Mesenteric fat pad (tissue), 1 donor: ENCODE measurements around the gene ZNF514. TPM values are rescaled to one million over a fixed set of nuclear protein-coding genes. Genes with fewer than 3 reads are reported as not detected.
"Not testable (repeated sequence)": the region's sequence is repeated elsewhere in the genome, so short reads cannot be mapped to it uniquely, and the experiment has no call there.

Source experiments
- DNase-seq: peaks from one replicate; pipeline ENCODE4 v3.0.0-alpha.2; 2020; ENCODE audit warnings: low spot score
- total RNA-seq: library from RNA; stranded (reverse); fragmentation: NEBNext Ultra II Directional; extraction: Animal tissue kit (Norgen Biotek cat#: 25700); gene quantifications from one replicate; pipeline ENCODE4 v1.2.1, GENCODE V29; 2021
- donor health status: DM: yes; HTN: yes; CAD: no.

Gene ZNF514
- total RNA-seq, 1 donor from 2014 or later: 11.7 TPM

- peak; percentile 24 for DNase-seq
These were observed 15.8 kb downstream of the ZNF514 start for GRCh38 chr2:95143838-95144237.

- DNase-seq: peak; percentile 49
These were observed 20.9 kb downstream of the ZNF514 start for GRCh38 chr2:95138702-95139101.

GRCh38 chr2:95122197-95122551 is 37.5 kb downstream of the ZNF514 start:
- DNase-seq: no peak

GRCh38 chr2:95121407-95122196 is 38.0 kb downstream of the ZNF514 start, which contains the start of gene MRPS5:
TSS of gene MRPS5 (minus strand) at chr2:95121808. CDS start at chr2:95121791, 17 bp downstream.
- peak; percentile 96 for DNase-seq

DNA sequence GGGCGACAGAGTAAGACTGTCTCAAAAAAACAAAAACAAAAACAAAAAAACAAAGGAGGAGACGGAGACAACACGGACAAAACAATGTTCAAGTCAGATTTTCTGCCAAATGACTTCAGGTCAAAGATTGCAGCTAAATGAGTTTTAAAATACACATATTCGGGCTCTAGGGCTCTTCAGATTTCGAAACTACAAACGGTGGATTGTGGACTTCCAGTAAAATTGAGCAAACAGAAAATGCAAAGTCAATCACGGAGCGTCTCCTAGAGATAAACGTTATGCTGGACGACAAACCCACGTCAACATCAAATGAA is 38.6 kb downstream of the ZNF514 start:
- DNase-seq: no peak

GRCh38 chr2:95115418-95115817 is 44.2 kb downstream of the ZNF514 start:
- DNase-seq: no peak

- DNase-seq: no peak
These were observed 46.2 kb downstream of the ZNF514 start for GRCh38 chr2:95113464-95113863.

GRCh38 chr2:95110395-95110794 is 49.3 kb downstream of the ZNF514 start:
- no peak for DNase-seq

DNA sequence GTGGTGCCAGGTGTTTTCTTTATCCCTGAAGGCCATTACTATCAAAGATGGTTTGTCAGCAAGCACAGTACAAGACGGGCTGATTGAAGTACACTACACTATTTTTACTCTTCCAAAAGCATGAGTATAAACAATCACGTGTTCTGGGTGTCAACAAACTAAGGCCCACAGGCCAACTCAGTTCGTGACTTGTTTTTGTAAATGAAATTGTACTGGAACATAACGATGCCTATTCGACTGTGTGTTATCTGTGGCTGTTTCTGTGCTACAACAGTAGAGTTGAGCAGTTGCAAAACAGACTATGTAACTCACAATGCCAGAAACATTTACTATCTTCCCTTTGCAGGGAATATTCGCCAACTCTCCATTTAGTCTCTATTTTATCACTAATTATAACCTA is 50.4 kb downstream of the ZNF514 start:
- no peak for DNase-seq

- DNase-seq: no peak
These were observed 53.6 kb downstream of the ZNF514 start for GRCh38 chr2:95106081-95106480.

DNA sequence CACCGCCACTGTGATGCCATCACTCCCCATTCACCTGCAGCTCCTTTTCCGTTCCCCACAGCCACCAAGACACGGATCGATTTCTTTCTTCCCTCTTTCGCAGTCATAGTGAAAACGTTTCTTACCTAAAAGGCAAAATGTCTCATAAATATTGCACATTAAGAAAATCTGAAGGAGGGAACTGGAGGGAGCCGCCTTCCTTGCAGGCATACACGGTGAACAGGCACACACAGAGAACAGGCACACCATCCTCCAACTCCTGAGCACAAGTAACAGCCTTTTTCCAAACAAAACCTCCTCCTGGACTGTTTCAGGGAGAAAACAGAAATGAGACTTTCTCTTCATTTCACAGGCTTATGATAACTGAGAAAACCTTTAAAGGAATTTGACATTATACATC is 55.0 kb downstream of the ZNF514 start:
- DNase-seq: no peak

GRCh38 chr2:95099910-95100309 is 59.7 kb downstream of the ZNF514 start:
- no peak for DNase-seq

GRCh38 chr2:95098273-95098672 is 61.4 kb downstream of the ZNF514 start:
- not testable (repeated sequence) for DNase-seq

Other genes with a start within 250 kb of the ZNF514 start
- gene MAL, start 134.1 kb downstream of the ZNF514 start, total RNA-seq: not detected
- gene MRPS5, start 38.0 kb downstream of the ZNF514 start, total RNA-seq: 43.4 TPM
- gene ZNF2, start 6.0 kb upstream of the ZNF514 start, total RNA-seq: 2.6 TPM
- gene ZNF892, start 47.7 kb upstream of the ZNF514 start, total RNA-seq: 3.6 TPM
- gene PROM2, start 114.6 kb upstream of the ZNF514 start, total RNA-seq: 0.39 TPM
- gene KCNIP3, start 137.5 kb upstream of the ZNF514 start, total RNA-seq: 3.8 TPM
- gene FAHD2A, start 242.9 kb upstream of the ZNF514 start, total RNA-seq: 18.5 TPM